GM12878 (cell line): ENCODE measurements around the gene CA10. TPM values are rescaled to one million over a fixed set of nuclear protein-coding genes. Genes with fewer than 3 reads are reported as not detected.

Experiments used
- ATAC-seq: fragments of 200-7000 bp; cut with Tn5 transposase; 3 replicates; pipeline ENCODE4 v1.9.1; 2020; ENCODE audit warnings: mild to moderate bottlenecking, moderate library complexity
- BruUV-seq: library from RNA; stranded (reverse); fragments of 400-500 nt; replicated peaks from 2 replicates; lab custom pipeline; 2021; lab: Mats Ljungman, UMichigan
- CTCF ChIA-PET: fragments of 300-600 bp; sonication (Branson Sonifier 250); formaldehyde crosslinking; extraction: SDS; loops from one replicate; lab custom pipeline; 2021; ENCODE audit warnings: inconsistent platforms; lab: Yijun Ruan, JAX
- POLR2A ChIA-PET: fragments of 350-600 bp; formaldehyde crosslinking; extraction: SDS; loops from one replicate; lab custom pipeline; 2021; ENCODE audit warnings: inconsistent platforms; lab: Charles Lee
- RAD21 ChIA-PET: fragments of 300-600 bp; sonication (Branson Sonifier 250); formaldehyde crosslinking; loops from one replicate; lab custom pipeline; 2023; ENCODE audit warnings: antibody characterized with exemption; ENCODE audit not compliant: unreplicated experiment; lab: Charles Lee
- SMC1A ChIA-PET: fragments of 300-600 bp; sonication (Branson Sonifier 250); formaldehyde crosslinking; loops from one replicate; lab custom pipeline; 2023; ENCODE audit not compliant: unreplicated experiment, uncharacterized antibody; lab: Charles Lee
- DNase-seq: peaks from one replicate; pipeline ENCODE4 v3.0.0-alpha.2; 2011; ENCODE audit warnings: low read depth, low spot score
- FAIRE-seq: peaks from 3 replicates; lab custom pipeline; 2011; peaks lifted over from hg19 to GRCh38; lab: Jason Lieb, UNC
- H2AFZ ChIP-seq: 2 replicates; pipeline ENCODE4 v1.6.0; 2011; ENCODE audit warnings: low read depth, low read length, control low read depth; ENCODE audit not compliant: control insufficient read depth
- H3K27ac ChIP-seq: 2 replicates; pipeline ENCODE4 v1.5.1; 2011; ENCODE audit warnings: control low read depth; ENCODE audit not compliant: control insufficient read depth, insufficient read depth
- H3K27me3 ChIP-seq, 2 experiments: replicated peaks in 1 of 2; 2 replicates each; pipeline versions ENCODE4 v1.6.0 to v1.6.1; 2011; ENCODE audit warnings: low read length in 1 of 2; ENCODE audit not compliant: control insufficient read depth in 2 of 2, insufficient read depth in 2 of 2
- H3K36me3 ChIP-seq, 2 experiments: 2 replicates each; pipeline ENCODE4 v1.5.1; 2011; ENCODE audit warnings: low read length in 1 of 2; ENCODE audit not compliant: control insufficient read depth in 2 of 2, insufficient read depth in 2 of 2
- H3K4me1 ChIP-seq: 2 replicates; pipeline ENCODE4 v1.6.1; 2011; ENCODE audit warnings: mild to moderate bottlenecking, low read length, moderate library complexity, mixed read lengths; ENCODE audit not compliant: control insufficient read depth, insufficient read depth
- H3K4me2 ChIP-seq: 2 replicates; pipeline ENCODE4 v1.6.0; 2011; ENCODE audit warnings: control low read depth; ENCODE audit not compliant: control insufficient read depth, insufficient read depth
- H3K4me3 ChIP-seq: fragments of 200-600 bp; sonication (generic); 2 replicates; pipeline ENCODE4 v1.5.1; 2016
- H3K79me2 ChIP-seq: 2 replicates; pipeline ENCODE4 v1.6.0; 2011; ENCODE audit warnings: low read length; ENCODE audit not compliant: control insufficient read depth, insufficient read depth
- H3K9ac ChIP-seq: 2 replicates; pipeline ENCODE4 v1.8.0; 2011; ENCODE audit warnings: low read length, control low read depth, mixed read lengths; ENCODE audit not compliant: control insufficient read depth, insufficient read depth
- H3K9me3 ChIP-seq: replicated peaks from 3 replicates; pipeline ENCODE4 v1.5.1; 2011; ENCODE audit warnings: mild to moderate bottlenecking, low read length; ENCODE audit not compliant: control insufficient read depth, insufficient read depth
- H4K20me1 ChIP-seq: 2 replicates; pipeline ENCODE4 v1.6.0; 2011; ENCODE audit not compliant: control insufficient read depth, insufficient read depth
- CBFB ChIP-seq: IDR thresholded peaks from 2 replicates; pipeline ENCODE4 v1.6.1; 2016; ENCODE audit warnings: antibody characterized with exemption, low read depth
- CBX5 ChIP-seq: sonication (generic); IDR thresholded peaks from 2 replicates; pipeline ENCODE4 v1.6.1; 2016; ENCODE audit warnings: low read depth, moderate library complexity, mild to moderate bottlenecking, inconsistent platforms
- DPF2 ChIP-seq: fragments of 450-650 bp; IDR thresholded peaks from 2 replicates; pipeline ENCODE4 v1.6.1; 2017; ENCODE audit warnings: mild to moderate bottlenecking
- ETV6 ChIP-seq, 2 experiments: fragments of 450-650 bp in 1 of 2; IDR thresholded peaks in 1 of 2; conservative IDR thresholded peaks in 1 of 2; 2 replicates each; pipeline ENCODE4 v1.6.1; 2014; ENCODE audit warnings: antibody characterized with exemption in 1 of 2, borderline replicate concordance in 1 of 2, low read depth in 1 of 2, mild to moderate bottlenecking in 1 of 2, moderate library complexity in 1 of 2
- EZH2 ChIP-seq: IDR thresholded peaks from 2 replicates; pipeline ENCODE4 v1.6.1; 2012; ENCODE audit warnings: low read depth, mild to moderate bottlenecking, control low read depth, inconsistent platforms, low read length, borderline replicate concordance; ENCODE audit not compliant: control insufficient read depth
- FOXM1 ChIP-seq: IDR thresholded peaks from 2 replicates; pipeline ENCODE4 v1.6.1; 2012; ENCODE audit warnings: low read depth, mild to moderate bottlenecking, inconsistent platforms, low read length, moderate library complexity
- HDAC2 ChIP-seq: fragments of 200-600 bp; sonication (generic); IDR thresholded peaks from 2 replicates; pipeline ENCODE4 v1.6.1; 2017
- MTA3 ChIP-seq: IDR thresholded peaks from 2 replicates; pipeline ENCODE4 v1.6.1; 2012; ENCODE audit warnings: low read length, inconsistent platforms, borderline replicate concordance
- MYB ChIP-seq: fragments of 150-350 bp; IDR thresholded peaks from 2 replicates; pipeline ENCODE4 v1.6.1; 2014; ENCODE audit warnings: mild to moderate bottlenecking, low read depth, low read length, borderline replicate concordance
- PBX3 ChIP-seq: IDR thresholded peaks from 2 replicates; pipeline ENCODE4 v1.6.1; 2011; ENCODE audit warnings: mild to moderate bottlenecking, low read depth, low read length, moderate library complexity; ENCODE audit not compliant: insufficient replicate concordance
- POU2F2 ChIP-seq: IDR thresholded peaks from 3 replicates; pipeline ENCODE4 v1.6.1; 2011; ENCODE audit warnings: low read depth, mild to moderate bottlenecking, low read length, borderline replicate concordance
- RB1 ChIP-seq: fragments of 450-650 bp; formaldehyde crosslinking; IDR thresholded peaks from 2 replicates; pipeline ENCODE4 v1.6.1; 2017; ENCODE audit warnings: mild to moderate bottlenecking, borderline replicate concordance
- RELB ChIP-seq: fragments of 450-650 bp; IDR thresholded peaks from 2 replicates; pipeline ENCODE4 v1.6.1; 2017; ENCODE audit warnings: low read depth, mild to moderate bottlenecking, moderate library complexity
- SMARCA5 ChIP-seq: fragments of 450-650 bp; IDR thresholded peaks from 2 replicates; pipeline ENCODE4 v1.6.1; 2017; ENCODE audit warnings: mild to moderate bottlenecking
- SMC3 ChIP-seq: IDR thresholded peaks from 2 replicates; pipeline ENCODE4 v1.6.1; 2011; ENCODE audit warnings: low read length, improper control_type of control experiment, borderline replicate concordance
- SUZ12 ChIP-seq: fragments of 200-600 bp; sonication (generic); IDR thresholded peaks from one replicate; pipeline ENCODE4 v1.6.1; 2018; ENCODE audit warnings: antibody characterized with exemption, mild to moderate bottlenecking; ENCODE audit not compliant: unreplicated experiment
- TCF3 ChIP-seq: IDR thresholded peaks from 2 replicates; pipeline ENCODE4 v1.6.1; 2012; ENCODE audit warnings: low read depth, mild to moderate bottlenecking, low read length, borderline replicate concordance; ENCODE audit not compliant: insufficient read depth
- ZBTB4 ChIP-seq: fragments of 450-650 bp; formaldehyde crosslinking; IDR thresholded peaks from 2 replicates; pipeline ENCODE4 v1.4.0; 2022; ENCODE audit warnings: mild to moderate bottlenecking, moderate library complexity
- WGBS: methylation state at CpG from one replicate; pipeline ENCODE4 v1.1.6; 2016; ENCODE audit warnings: low lambda C conversion rate; ENCODE audit not compliant: insufficient replicate concordance, insufficient coverage; ENCODE audit errors: missing lambda C conversion rate; 5-methylcytosine and 5-hydroxymethylcytosine counted together
- in situ Hi-C: fragments of 300-500 bp; cut with MboI; formaldehyde crosslinking; loops from 9 replicates; pipeline ENCODE4 v1.14.3; 2018; ENCODE audit warnings: mixed read lengths
- intact Hi-C: fragments of 100-400 bp; cut with micrococcal nuclease; formaldehyde crosslinking; loops from one replicate; pipeline ENCODE4 v1.14.2; 2022; ENCODE audit not compliant: unreplicated experiment
- polyA plus RNA-seq, 11 experiments: library from polyadenylated mRNA; depleted of rRNA in 4 of 11; unstranded in 6 of 11; stranded (reverse) in 5 of 11; fragments of >200 nt; fragmentation: Nextera tagmentation in 4 of 11; fragmentation: Illumina TruSeq in 1 of 11; extraction: Ambion mirVana in 4 of 11; extraction: Trizol in 1 of 11; gene quantifications; 1 replicate in 1 of 11; 2 replicates in 10 of 11; pipeline versions ENCODE4 v1.2.1 to v1.2.3, GENCODE V29; 2011 to 2016; ENCODE audit warnings: inconsistent platforms in 2 of 11, missing spikeins in 2 of 11, low read depth in 1 of 11
- total RNA-seq, 4 experiments: library from RNA; depleted of rRNA in 3 of 4; stranded (reverse); fragments of >200 nt in 3 of 4; fragmentation: Illumina TruSeq in 1 of 4; extraction: Trizol in 1 of 4; gene quantifications; 2 replicates each; pipeline versions ENCODE4 v1.2.1 to v1.2.3, GENCODE V29; 2013 to 2021

CA10 gene
- total and polyA plus RNA-seq, 10 of the 15 experiments (the other 5 are each of a cell fraction or from before 2014, with no cell fraction given), result not detected

GRCh38 chr17:51890710-51891109, 267.8 kb downstream of the CA10 start:
- Histone ChIP-seq H3K27ac (no peak overlapping the region), H3K79me2 (no peaks in the 10 kb centered on the region), H3K27me3 (no peaks in the 10 kb centered on the region), H3K36me3 (no peaks in the 10 kb centered on the region), H4K20me1 (no peaks in the 10 kb centered on the region), H3K4me1 (no peaks in the 10 kb centered on the region), H3K4me3 (no peak overlapping the region), H3K9ac (no peak overlapping the region), H3K4me2 (no peak overlapping the region), H3K9me3 (no peaks in the 10 kb centered on the region), H2AFZ (no peak overlapping the region)
- ChIA-PET RAD21 (no interaction called here), CTCF (no interaction called here), POLR2A (no interaction called here), SMC1A (no interaction called here)
- WGBS, result 75% methylated on average over 1 of the region's 1 CpG
- intact Hi-C loops (no loop called here), in situ Hi-C loops (no loop called here)
- ATAC-seq, result no peak
- no TSS peak for BruUV-seq
- TF ChIP-seq FOXM1 (no peak), PBX3 (no peak), MTA3 (no peak), HDAC2 (no peak), DPF2 (no peak), ZBTB4 (CRISPR knock-in tag) (no peak), RELB (no peak), SMC3 (no peak), POU2F2 (no peak), EZH2 (no peak), CBX5 (no peak), CBFB (no peak), MYB (no peak), TCF3 (no peak), SUZ12 (no peak), RB1 (no peak), ETV6 (conservative IDR thresholded peaks at IDR 0.05 in 1 of 2, IDR thresholded peaks at IDR 0.05 in 1 of 2; ENCODE audit: borderline replicate concordance in 1 of 2, low read depth in 1 of 2) (no peak), SMARCA5 (no peak)
- no peak for DNase-seq
- no peak for FAIRE-seq
